ENCODE measurements around the gene ACTR1A. TPM values are rescaled to one million over a fixed set of nuclear protein-coding genes. Genes with fewer than 3 reads are reported as not detected.

Gene ACTR1A
- total RNA-seq, 1 experiment from 2014 or later, result 93.6 TPM

- TF ChIP-seq AR (CRISPR knock-in tag; IDR thresholded peaks at IDR 0.05) (no peak), GTF2I (CRISPR knock-in tag; conservative IDR thresholded peaks at IDR 0.05) (no peak), AFF4 (CRISPR knock-in tag; IDR thresholded peaks at IDR 0.05; ENCODE audit: borderline replicate concordance) (no peak)
These were observed 15.0 kb upstream of the ACTR1A start (continued) for GRCh38 chr10:102517553-102517952.

- TF ChIP-seq RORB (CRISPR knock-in tag; IDR thresholded peaks at IDR 0.05), result no peak
- no peak for TF ChIP-seq CBFB (CRISPR knock-in tag; IDR thresholded peaks at IDR 0.05; ENCODE audit: low read depth)
- no peak for TF ChIP-seq ZNF138 (CRISPR knock-in tag; conservative IDR thresholded peaks at IDR 0.05)
- TF ChIP-seq ESRRA (CRISPR knock-in tag; IDR thresholded peaks at IDR 0.05; ENCODE audit: borderline replicate concordance), result no peak
- no peak for TF ChIP-seq HMGXB4 (CRISPR knock-in tag; IDR thresholded peaks at IDR 0.05)
- no peak for TF ChIP-seq NR3C1 (CRISPR knock-in tag; conservative IDR thresholded peaks at IDR 0.05; ENCODE audit: low read depth)
- ATAC-seq (no peak), DNase-seq (ENCODE audit: low spot score) (no peak)
- POLR2A ChIA-PET, result no interaction called here
- H3K27me3 Mint-ChIP-seq (ENCODE audit: low read depth), result no peaks in the 10 kb centered on the region
- H3K4me1 Mint-ChIP-seq, result no peaks in the 10 kb centered on the region
- CTCF ChIA-PET, result interaction anchor here (0.6 to 5.1 kb wide), 2 partner anchors 12 to 68 kb away, joined by 4 to 20 read pairs; partner anchors contain the start of gene SUFU
- H3K27ac Mint-ChIP-seq, result no peak overlapping the region
- no peaks in the 10 kb centered on the region for H3K9me3 Mint-ChIP-seq
- peaks cover 3% of the 10 kb centered on the region; the same call in 1 of the 2 replicates for H3K36me3 Mint-ChIP-seq
- no peak overlapping the region for H3K4me3 Mint-ChIP-seq
These were observed 13.2 kb upstream of the ACTR1A start for GRCh38 chr10:102515724-102516123.

GRCh38 chr10:102514487-102515311, 12.2 kb upstream of the ACTR1A start:
- H3K27me3 Mint-ChIP-seq (ENCODE audit: low read depth), result no peaks in the 10 kb centered on the region
- ATAC-seq (no peak), DNase-seq (ENCODE audit: low spot score) (no peak)
- no peak overlapping the region for H3K4me3 Mint-ChIP-seq
- H3K4me1 Mint-ChIP-seq, result no peaks in the 10 kb centered on the region
- POLR2A ChIA-PET, result interaction anchor here (0.7 kb wide), 1 partner anchor 27 kb away, joined by 6 read pairs; no protein-coding TSS in a partner anchor
- CTCF ChIA-PET, result interaction anchor here (0.6 to 5.1 kb wide), 2 partner anchors 11 to 69 kb away, joined by 4 to 20 read pairs; partner anchors contain the start of gene SUFU
- no peak overlapping the region for H3K27ac Mint-ChIP-seq
- no peaks in the 10 kb centered on the region for H3K9me3 Mint-ChIP-seq
- peaks cover 5% of the 10 kb centered on the region; the same call in 1 of the 2 replicates for H3K36me3 Mint-ChIP-seq
- TF ChIP-seq FOXP4 (CRISPR knock-in tag; IDR thresholded peaks at IDR 0.05) (no peak), ZNF263 (CRISPR knock-in tag; IDR thresholded peaks at IDR 0.05; ENCODE audit: low read depth) (no peak), ESRRA (CRISPR knock-in tag; IDR thresholded peaks at IDR 0.05; ENCODE audit: borderline replicate concordance) (no peak), SMAD3 (CRISPR knock-in tag; IDR thresholded peaks at IDR 0.05; ENCODE audit: borderline replicate concordance) (no peak), ZNF396 (CRISPR knock-in tag; IDR thresholded peaks at IDR 0.05; ENCODE audit: borderline replicate concordance) (no peak), USF2 (CRISPR knock-in tag; IDR thresholded peaks at IDR 0.05) (no peak), AR (CRISPR knock-in tag; IDR thresholded peaks at IDR 0.05) (no peak), ZNF416 (CRISPR knock-in tag; IDR thresholded peaks at IDR 0.05) (no peak)
